Measurements from ENCODE around the gene SMC6.

DNA sequence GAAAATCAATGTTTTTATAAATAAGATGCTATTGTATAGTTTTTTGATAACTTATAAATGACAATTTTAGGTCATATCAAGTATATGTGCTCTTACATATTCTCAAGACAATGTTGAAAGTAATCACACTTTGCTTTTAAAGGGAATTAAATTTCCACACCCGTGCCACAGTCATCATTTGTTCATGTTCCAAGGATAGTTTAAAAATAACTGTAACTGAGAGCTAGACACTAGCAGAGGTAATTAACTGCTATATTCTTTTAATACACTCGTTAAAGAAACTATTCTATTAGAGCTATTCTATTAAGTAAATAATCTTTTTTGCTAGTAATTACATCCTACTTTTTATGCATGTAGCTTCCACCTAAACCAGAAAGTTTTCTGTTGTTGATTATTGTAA is 18.3 kb upstream of the SMC6 start:
- TF ChIP-seq POLR2AphosphoS5 (IDR thresholded peaks at IDR 0.05) (no peak), POLR2A (IDR thresholded peaks at IDR 0.05) (no peak), EP300 (IDR thresholded peaks at IDR 0.05) (no peak)
- TF ChIP-seq, protein P1, sequence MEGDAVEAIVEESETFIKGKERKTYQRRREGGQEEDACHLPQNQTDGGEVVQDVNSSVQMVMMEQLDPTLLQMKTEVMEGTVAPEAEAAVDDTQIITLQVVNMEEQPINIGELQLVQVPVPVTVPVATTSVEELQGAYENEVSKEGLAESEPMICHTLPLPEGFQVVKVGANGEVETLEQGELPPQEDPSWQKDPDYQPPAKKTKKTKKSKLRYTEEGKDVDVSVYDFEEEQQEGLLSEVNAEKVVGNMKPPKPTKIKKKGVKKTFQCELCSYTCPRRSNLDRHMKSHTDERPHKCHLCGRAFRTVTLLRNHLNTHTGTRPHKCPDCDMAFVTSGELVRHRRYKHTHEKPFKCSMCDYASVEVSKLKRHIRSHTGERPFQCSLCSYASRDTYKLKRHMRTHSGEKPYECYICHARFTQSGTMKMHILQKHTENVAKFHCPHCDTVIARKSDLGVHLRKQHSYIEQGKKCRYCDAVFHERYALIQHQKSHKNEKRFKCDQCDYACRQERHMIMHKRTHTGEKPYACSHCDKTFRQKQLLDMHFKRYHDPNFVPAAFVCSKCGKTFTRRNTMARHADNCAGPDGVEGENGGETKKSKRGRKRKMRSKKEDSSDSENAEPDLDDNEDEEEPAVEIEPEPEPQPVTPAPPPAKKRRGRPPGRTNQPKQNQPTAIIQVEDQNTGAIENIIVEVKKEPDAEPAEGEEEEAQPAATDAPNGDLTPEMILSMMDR (IDR thresholded peaks at IDR 0.05): no peak
